Uterus (tissue), 2 donors: ENCODE measurements around the gene MVK.

ENCODE experiments used
- POLR2A ChIP-seq, 2 donors: fragments of 450-650 bp; IDR thresholded peaks; one replicate each; pipeline ENCODE4 v1.6.1; 2016; ENCODE audit warnings: antibody characterized with exemption in 2 of 2, mild to moderate bottlenecking in 1 of 2, moderate library complexity in 1 of 2
- TF ChIP-seq, protein P1 (sequence below), 4 experiments: fragments of 200-600 bp in 2 of 4; fragments of 450-650 bp in 2 of 4; sonication (generic) in 2 of 4; IDR thresholded peaks; one replicate each; pipeline ENCODE4 v1.5.1; 2016 to 2019; ENCODE audit warnings: antibody characterized with exemption in 4 of 4, mild to moderate bottlenecking in 2 of 4, moderate library complexity in 1 of 4

DNA sequence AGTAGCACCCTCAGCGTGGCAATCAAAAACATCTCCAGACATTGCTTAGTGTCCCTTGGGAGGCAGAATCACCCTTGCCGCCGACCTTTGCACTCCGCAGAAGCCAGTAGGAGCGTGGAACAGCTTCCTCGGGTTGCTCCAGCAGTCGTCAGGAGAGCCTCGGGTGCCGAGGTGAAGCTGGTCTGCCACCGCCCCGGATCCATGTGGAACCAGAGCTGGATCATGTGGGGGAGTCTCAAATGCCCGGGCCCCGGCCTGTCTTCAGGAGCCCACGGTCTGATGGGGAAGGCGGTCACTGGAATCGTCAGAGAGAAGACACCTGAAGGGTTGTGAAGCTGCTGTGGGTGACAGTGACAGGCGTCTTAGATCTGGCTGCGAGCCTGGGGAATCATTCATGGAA is 14.3 kb downstream of the MVK start:
- TF ChIP-seq, protein P1, sequence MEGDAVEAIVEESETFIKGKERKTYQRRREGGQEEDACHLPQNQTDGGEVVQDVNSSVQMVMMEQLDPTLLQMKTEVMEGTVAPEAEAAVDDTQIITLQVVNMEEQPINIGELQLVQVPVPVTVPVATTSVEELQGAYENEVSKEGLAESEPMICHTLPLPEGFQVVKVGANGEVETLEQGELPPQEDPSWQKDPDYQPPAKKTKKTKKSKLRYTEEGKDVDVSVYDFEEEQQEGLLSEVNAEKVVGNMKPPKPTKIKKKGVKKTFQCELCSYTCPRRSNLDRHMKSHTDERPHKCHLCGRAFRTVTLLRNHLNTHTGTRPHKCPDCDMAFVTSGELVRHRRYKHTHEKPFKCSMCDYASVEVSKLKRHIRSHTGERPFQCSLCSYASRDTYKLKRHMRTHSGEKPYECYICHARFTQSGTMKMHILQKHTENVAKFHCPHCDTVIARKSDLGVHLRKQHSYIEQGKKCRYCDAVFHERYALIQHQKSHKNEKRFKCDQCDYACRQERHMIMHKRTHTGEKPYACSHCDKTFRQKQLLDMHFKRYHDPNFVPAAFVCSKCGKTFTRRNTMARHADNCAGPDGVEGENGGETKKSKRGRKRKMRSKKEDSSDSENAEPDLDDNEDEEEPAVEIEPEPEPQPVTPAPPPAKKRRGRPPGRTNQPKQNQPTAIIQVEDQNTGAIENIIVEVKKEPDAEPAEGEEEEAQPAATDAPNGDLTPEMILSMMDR (IDR thresholded peaks at IDR 0.05): no peak
- TF ChIP-seq POLR2A (IDR thresholded peaks at IDR 0.05): no peak
